HG02870 (cell line): Measurements from ENCODE around the gene PEX7.
"Not testable (repeated sequence)": the region's sequence is repeated elsewhere in the genome, so short reads cannot be mapped to it uniquely, and the experiment has no call there.

Experiments
- ATAC-seq: cut with Tn5 transposase; IDR thresholded peaks from one replicate; pipeline ENCODE4 v1.9.1; 2021; ENCODE audit warnings: mild to moderate bottlenecking, moderate library complexity; ENCODE audit not compliant: unreplicated experiment

Gene PEX7, protein sequence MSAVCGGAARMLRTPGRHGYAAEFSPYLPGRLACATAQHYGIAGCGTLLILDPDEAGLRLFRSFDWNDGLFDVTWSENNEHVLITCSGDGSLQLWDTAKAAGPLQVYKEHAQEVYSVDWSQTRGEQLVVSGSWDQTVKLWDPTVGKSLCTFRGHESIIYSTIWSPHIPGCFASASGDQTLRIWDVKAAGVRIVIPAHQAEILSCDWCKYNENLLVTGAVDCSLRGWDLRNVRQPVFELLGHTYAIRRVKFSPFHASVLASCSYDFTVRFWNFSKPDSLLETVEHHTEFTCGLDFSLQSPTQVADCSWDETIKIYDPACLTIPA

DNA sequence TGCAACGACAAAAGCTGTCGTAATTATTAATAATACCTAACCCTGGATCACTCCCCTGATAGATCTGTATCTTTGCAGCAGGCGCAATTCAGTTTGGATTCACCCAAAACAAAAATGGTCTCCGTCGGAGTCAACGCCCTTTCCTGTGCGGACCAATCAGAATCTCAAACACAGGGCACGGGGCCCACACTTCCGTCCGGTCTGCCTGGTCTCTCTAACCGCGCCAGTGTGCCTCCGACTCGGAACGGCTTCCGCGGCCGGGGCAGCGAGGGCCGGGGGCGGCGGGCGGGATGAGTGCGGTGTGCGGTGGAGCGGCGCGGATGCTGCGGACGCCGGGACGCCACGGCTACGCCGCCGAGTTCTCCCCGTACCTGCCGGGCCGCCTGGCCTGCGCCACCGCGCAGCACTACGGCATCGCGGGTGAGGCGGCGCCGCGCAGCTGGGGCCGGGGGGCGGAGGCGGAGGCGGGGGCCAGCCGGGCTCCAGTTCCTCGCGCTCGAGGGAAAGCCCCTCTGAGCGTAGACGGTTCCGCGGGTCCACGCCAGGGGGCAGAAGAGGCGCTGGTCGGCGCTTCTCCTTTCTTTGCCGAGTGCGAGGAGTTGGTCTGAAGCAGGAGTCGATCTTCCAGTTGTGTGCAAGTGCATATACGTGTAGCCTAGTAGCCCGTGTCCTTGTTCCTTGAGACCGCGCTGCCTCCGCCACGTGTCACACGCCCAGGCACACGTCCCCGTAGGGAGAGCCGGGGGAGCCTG lies at the start of gene PEX7:
Gene PEX7, plus strand, starts transcription at position 217 of the 752 bp plus-strand sequence. Its CDS starts 74 bp downstream, at position 291.
- peak; percentile 94 for ATAC-seq

DNA sequence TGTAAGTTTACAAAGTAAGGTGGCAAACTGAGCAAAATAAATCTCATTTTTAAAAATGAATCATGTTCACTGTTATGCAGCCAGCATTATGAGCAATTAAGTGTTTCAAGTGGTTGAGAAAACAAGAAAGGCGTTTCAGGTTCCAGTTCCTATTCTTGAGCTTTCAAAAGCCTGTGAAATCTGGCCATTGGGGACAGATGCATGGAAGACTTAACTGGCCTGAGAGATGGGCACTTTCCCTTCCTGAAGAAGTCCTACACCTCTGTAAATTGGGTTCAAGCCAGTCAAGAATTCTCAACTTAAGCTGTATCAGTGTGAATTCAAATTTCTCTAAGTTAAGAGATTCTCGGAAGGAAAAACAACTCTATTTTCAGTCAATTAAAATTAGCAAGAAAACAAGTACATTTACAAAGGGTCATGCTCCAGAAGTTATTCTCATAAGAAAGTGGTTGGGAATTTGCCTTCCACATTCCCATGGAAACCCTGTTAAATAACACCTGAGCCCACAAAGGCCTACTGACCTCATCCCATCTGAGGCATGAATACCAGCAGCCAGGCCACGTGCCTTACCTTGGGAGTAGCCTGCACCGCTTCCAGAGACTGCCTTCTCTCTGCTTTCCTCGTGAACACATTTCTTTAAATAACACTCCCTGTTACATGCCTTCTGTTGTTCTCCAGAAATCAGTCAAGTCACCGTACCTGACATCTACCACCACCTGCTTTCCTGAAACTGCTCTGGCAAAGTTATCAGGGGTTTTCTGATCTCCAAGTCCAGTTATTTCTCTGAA lies 49.5 kb upstream of the PEX7 start:
- peak; percentile 73 for ATAC-seq

DNA sequence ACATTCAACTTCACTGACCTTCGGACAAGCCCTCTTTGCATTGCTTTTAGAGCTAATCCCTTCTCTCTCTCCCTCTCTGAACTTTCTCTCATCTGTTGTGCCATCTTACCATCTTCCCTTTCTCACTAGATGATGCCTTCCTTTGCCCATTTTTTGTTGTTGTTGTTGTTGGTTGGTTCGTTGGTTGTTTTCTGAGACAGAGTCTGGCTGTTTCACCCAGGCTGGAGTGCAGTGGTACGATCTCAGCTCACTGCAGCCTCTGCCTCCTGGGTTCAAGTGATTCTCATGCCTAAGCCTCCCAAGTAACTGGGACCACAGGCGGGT lies 49.0 kb upstream of the PEX7 start:
- no peak for ATAC-seq

DNA sequence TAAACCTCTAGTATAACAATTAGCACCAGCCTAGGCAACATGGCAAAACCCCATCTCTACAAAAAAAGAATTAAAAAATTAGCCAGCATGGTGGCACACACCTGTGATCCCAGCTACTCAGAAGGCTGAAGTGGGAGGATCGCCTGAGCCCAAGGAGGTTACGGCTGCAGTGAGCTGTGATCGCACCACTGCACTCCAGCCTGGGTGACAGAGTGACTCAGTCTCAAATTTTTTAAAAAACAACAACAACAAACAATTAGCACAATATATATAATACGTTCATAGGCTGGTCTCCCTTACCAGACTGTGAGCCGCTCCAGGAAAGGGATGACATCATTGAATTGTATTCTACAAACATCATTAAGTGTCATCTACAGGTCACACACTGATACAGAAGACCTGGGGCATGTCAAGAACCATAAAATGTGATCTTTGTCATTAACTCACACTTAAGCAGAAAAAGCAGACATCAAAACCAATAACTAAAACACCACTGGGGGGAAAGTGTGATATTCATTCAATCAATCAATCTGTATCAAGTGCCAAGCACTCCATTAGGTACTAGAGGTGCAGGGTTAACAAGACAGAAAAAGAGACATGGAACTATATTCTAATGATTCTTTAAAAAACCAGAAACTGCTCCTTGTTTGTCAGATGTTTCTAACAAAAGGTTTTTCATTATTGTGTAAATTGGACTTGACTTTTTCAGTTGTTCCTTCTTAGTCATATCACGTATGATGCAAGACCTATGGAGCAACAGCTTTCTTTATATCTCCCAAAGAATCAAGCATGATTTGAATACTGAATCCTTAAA lies 48.0 kb upstream of the PEX7 start:
- ATAC-seq = no peak

DNA sequence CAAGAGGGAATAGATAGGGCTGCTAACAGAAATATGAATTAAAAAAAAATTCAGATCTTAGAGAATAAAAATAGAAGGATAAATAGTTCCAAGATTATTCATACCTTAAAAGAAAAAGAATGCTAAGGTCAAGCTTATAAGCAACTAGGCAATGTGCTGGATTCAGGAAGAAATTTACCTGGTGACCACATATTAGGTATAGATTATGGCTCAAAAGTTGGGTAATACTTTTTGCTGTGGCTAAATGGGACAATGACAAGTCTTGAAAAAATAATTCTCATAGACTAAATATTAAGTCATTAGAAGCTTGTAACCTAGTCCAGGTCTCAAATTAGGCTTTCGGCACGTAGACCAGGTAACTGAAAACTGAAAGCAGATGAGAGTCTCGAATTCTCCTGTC lies 47.3 kb upstream of the PEX7 start:
- ATAC-seq = no peak

DNA sequence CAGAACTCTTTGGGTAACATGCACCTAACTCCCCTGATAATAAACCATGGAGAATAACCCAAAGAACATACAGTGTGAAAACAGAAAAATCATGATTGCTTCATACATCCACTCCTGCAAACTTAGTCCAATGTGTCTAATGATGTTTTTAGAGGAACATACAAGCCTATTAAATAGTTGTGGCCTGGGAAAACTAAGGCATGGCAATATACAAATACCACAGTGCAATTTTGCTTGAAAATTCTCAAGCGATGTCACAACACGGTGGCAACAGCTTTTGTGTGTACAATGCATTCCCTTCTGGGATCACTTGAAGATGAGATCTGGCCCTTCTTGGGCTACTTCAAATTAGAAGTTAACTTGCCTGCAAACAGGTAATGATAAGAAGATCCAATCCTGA lies 46.8 kb upstream of the PEX7 start:
- ATAC-seq = no peak

DNA sequence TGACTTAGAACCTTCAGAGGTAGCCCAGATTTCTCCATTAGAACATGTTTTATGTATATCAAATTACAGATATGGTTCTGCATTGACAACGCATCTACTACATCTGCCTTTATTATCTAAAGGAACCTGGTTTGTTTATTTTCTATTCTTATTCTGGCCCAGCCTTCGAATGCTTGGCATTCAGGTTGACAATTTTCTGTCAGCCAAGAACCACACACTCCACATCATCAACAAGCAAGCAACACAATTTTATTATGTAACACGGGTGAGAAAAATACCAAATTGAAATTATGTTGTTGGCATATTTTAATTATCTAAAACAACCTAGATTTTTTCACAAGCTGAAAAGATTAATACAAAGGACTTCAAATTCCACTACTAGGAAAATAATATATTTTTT lies 44.7 kb upstream of the PEX7 start:
- ATAC-seq = no peak

DNA sequence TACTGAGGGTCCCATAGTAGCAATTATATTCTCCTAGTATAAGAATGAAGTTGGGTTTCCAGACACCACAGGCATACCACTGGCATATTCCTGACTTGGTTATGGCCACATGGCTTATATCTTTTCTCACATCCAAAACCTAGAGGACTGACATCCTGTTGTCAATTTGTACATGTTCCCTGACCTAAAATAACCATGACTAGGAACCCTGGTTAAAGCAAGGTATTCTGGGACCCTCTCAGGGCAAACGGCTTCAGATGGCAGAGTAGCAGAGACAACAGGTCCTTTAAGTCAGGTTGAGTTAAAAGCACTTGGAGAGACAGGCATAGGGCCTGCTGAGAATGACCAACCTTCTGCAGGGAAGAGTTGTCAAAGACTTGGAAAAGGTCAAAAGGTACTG lies 42.7 kb upstream of the PEX7 start:
- ATAC-seq = no peak

DNA sequence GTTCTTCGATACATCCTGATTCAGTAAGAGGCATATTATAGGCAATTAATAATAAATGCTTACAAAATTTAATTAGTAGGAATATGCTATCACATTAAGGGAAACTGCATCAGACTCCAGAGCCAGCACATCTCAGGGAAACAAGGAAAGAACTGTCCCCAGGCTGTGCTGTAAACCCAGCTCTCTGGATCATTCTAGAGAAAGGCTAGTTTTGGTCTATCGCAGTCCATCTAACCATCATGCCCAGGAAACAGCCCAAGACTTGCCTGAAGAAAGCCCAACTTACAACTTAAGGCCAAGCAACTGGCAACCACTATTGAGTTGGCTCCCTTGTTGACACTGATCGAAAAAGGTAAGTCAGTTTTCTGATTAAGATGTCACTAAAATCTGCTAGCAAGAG lies 41.4 kb upstream of the PEX7 start:
- ATAC-seq = no peak

DNA sequence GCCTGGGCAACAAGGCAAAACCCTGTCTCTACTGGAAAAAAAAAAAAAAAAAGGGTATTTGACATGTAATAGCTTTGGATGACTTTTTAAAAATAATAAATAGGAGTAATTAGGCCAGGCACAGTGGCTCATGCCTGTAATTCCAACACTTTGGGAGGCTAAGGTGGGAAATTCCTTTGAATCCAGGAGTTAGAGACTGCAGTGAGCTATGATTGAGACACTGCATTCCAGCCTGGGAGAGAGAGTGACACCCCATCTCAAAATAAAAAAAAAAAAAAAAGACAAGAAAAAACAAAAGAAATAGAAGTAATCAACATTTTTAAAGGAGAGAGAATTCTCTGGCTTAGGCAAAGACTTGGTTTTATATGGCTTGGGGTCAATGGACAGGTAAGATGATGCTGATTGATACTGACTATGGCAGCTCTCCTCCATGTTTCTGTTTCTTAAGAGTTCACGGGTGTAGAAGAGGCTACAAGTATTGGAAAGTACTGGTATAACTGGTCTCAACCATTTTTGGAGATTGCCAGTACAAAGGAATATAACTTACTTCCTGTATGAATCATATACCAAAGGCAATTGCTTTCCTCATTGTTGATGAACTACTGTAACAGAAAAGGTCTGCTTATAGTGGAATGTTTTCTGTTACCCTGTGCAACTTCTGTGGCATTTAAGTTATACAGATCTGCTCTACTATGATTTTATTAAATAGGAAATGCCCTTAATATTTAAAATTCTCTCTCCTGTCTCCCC lies 40.2 kb upstream of the PEX7 start:
- ATAC-seq = no peak

DNA sequence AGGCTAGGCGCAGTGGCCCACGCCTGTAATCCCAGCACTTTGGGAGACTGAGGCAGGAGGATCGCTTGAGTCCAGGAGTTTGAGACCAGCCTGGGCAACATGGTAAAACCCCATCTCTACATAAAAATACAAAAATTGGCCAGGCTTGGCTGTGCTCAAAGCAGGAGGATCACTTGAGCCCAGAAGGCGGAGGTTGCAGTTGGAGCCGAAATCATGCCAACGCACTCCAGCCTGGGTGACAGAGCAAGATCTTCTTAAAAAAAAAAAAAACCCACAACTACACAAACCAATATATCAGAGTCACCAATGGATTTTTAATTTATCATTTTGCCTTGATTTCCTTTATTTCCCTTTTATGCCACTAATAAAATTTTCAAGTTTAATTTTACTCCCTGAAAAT lies 39.4 kb upstream of the PEX7 start:
- no peak for ATAC-seq

DNA sequence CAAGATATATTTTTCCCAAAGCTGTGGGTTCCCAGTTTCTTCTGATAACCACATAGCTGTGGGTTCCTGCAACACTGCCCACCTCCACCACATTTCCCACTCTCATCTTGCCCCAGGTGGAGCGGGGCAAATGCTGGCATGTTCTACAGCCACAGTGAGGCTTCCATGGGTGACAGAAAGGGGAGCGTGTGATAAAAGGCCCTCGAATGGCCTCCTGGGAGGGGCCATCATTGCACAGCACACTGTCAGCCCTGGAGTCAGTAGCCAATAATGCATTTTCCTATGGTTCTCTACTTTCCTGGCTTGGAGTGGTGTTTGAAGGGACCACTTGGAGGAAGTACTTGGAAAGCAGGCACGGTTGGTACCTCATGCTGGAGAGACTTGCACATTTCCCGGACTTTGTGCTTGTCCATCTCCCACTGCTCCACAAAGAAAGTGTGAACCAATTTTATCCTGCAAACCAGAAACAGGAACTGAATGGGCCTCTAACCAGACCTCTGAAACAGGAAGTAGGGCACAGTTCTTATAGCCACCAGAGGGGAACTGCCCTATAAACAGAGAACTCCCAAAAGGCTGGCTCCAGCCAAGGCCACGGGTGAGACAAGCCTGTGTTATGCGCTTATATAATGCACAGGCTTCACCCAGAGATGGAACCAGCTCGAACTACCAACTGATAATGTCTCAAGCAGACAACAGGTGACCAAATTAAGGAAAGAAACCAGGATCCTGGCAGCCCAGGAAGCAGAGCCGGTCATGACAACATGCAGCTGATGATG lies 38.7 kb upstream of the PEX7 start:
- ATAC-seq = peak; percentile 48

DNA sequence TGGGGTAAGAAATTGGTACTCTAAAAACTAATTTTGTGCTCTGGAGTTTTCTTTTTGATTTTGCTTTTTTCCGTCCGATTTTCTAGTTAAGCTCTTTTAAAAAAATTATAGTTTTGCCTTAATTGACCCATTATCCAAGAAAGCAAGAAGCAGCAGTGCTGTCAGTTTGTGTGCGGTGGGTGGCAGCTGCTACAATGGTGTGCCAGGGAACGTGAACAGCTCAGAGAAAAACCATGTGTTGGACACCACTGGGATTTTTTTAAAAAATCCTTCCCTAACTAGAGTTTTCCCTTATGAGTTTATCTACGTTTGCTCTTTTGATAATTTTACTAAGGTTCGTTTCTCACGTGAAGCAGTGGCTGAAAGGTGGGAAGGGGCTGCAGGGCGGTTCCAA lies 38.1 kb upstream of the PEX7 start:
- no peak for ATAC-seq

DNA sequence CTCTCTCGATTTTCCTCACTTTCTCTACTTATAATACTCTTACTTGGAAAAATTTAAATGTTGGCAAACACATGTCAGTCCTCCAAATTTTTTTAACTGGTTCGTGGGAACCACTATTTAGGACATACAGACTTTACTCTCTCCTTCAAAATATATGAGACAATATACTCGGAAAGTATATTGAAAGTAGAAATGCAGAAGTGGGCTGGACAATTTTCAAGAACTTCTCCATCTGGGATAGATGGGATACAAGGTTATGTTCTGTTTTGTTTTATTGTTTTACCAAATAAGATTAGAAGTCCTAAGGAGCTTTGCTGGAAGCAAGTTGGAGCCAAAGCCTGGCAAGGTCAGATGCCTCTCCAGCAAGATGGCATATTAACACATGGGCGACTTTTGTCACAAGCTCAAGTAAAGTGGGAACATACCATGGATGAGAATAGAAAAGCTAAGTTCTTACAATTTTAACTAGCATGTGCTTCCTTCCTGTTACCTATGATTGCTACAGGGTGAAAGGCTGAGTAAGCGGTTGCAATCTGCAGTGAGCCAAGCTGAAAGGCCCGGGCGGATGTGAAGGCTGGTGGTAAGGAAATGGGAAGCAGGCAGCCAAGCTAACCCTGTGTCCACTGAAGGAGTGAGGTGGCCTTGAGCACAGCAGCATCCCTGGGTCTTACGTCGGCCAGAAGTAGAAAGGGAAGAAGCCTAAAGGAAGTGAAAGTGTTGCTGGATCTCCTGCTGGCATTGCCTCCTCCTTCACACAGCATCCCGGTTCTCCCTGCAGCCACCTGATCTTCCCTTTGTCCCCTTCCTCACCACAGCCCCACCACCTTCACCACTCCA lies 37.3 kb upstream of the PEX7 start:
- no peak for ATAC-seq

DNA sequence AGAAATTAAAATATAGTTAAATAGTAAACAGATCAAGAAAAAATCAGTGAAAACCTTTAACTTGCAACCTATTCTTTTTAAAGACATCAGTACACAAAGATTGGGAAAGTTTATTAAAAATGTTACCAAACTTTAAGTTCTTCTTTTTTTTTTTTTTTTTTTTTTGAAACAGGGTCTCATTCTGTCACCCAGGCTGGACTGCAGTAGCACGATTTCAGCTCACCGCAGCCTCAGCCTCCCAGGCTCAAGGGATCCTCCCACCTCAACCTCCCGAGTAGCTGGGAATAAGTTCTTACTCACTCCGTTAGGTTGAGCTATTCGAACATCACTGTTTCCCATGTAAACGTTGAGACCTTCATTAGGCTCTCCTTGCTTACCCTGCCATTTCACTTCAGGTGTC lies 35.7 kb upstream of the PEX7 start:
- no peak for ATAC-seq

DNA sequence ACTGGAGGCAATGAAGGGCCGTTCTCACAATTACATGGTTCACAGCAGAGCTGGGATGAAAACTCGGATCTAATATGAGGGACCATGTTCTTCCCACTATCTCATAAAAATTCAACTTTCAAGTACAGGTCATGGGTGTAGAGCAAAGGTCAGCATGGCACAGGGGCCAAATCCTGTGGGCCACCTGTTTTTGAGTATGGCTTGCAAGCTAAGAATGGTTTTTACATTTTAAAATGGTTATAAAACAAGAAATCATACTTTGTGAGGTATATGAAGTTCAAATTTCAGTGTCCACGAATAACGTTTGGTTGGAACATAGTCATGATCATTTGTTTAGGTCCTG lies 34.7 kb upstream of the PEX7 start:
- ATAC-seq = no peak

DNA sequence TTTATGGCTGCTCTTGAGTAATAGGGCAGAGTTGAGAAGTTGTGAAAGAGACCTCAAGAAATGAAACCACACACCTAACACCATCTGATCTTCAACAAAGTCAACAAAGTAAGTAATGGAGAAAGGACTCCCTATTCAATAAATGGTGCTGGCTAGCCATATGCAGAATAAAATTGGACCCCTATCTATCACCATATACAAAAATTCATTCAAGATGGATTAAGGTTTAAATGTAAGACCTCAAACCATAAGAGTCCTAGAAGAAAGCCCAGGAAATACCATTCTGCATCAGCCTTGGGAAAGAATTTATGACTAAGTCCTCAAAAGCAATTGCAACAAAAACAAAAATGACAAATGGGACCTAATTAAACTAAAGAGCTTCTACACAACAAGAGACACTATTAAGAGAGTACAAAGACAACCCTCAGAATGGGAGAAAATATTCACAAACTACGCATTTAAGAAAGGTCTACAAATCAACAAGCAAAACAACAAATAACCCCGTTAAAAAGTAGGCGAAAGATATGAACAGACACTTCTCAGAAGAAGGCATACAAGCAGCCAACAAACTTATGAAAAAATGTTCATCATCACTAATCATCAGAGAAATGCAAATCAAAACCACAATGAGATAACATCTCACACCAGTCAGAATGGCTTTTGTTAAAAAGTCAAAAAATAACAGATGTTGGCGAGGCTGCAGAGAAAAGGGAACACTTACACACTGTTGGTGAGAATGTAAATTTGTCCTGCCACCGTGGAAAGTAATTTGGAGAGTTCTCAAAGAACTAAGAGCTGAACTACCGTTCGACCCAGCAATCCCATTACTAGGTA lies 34.1 kb upstream of the PEX7 start:
- ATAC-seq = no peak

DNA sequence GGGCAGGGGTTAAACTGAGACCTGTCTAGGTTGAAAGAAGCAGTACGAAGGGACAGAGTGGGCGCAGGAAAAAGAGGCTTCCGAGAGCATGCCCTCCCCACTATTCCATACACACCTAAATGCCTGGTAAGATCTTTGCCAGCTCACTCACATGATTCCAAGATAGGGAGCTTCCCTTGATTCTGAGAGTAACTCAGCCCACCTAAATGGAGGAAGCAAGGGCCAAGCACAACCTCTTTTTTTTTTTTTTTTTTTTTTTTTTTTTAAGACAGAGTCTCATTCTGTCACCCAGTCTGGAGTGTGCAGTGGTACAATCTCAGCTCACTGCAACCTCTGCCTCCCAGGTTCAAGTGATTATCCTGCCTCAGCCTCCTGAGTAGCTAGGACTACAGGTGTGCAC lies 33.0 kb upstream of the PEX7 start:
- ATAC-seq = not testable (repeated sequence)
